Naive thymus-derived CD4-positive, alpha-beta T cell (primary cell): ENCODE results near the gene PRDM16. TPM values are rescaled to one million over a fixed set of nuclear protein-coding genes. Genes with fewer than 3 reads are reported as not detected.

Source experiments
- ATAC-seq: fragments of 150-1000 bp; cut with Tn5 transposase; 2 replicates; pipeline ENCODE4 v1.10.0; 2021; ENCODE audit warnings: mild to moderate bottlenecking, moderate library complexity
- CTCF ChIA-PET: fragments of 350-600 bp; sonication (Branson Sonifier 250); formaldehyde crosslinking; loops from one replicate; lab custom pipeline; 2021; ENCODE audit warnings: antibody characterized with exemption; lab: Charles Lee
- POLR2A ChIA-PET: fragments of 350-600 bp; sonication (Branson Sonifier 250); formaldehyde crosslinking; loops from one replicate; lab custom pipeline; 2021; ENCODE audit warnings: antibody characterized with exemption, inconsistent platforms; lab: Charles Lee
- DNase-seq, 9 donors: peaks; one replicate each; pipeline versions ENCODE4 v3.0.0 to v3.0.0-alpha.2; 2020 to 2022; ENCODE audit warnings: mixed read lengths in 1 of 9
- H3K27ac ChIP-seq: one replicate; pipeline ENCODE4 v1.7.0; 2013; ENCODE audit warnings: mild to moderate bottlenecking, low read depth, low read length, moderate library complexity
- H3K27me3 ChIP-seq, 2 donors: one replicate each; pipeline ENCODE4 v1.7.0; 2013; ENCODE audit warnings: low read length in 2 of 2, mild to moderate bottlenecking in 2 of 2, moderate library complexity in 2 of 2; ENCODE audit not compliant: control insufficient read depth in 2 of 2, insufficient read depth in 2 of 2
- H3K36me3 ChIP-seq, 3 experiments: 1 replicate in 2 of 3; 2 replicates in 1 of 3; pipeline ENCODE4 v1.7.0; 2013; ENCODE audit warnings: low read length in 3 of 3, mild to moderate bottlenecking in 3 of 3, moderate library complexity in 1 of 3; ENCODE audit not compliant: insufficient read depth in 3 of 3, control insufficient read depth in 2 of 3
- H3K4me1 ChIP-seq, 2 donors: one replicate each; pipeline ENCODE4 v1.7.0; 2013; ENCODE audit warnings: low read length in 2 of 2, mild to moderate bottlenecking in 2 of 2, moderate library complexity in 1 of 2; ENCODE audit not compliant: control insufficient read depth in 2 of 2, insufficient read depth in 2 of 2
- H3K4me3 ChIP-seq: 2 replicates; pipeline ENCODE4 v1.7.0; 2013; ENCODE audit warnings: mild to moderate bottlenecking, low read length
- H3K9me3 ChIP-seq, 3 experiments: 1 replicate in 2 of 3; 2 replicates in 1 of 3; pipeline ENCODE4 v1.7.0; 2013; ENCODE audit warnings: low read length in 3 of 3; ENCODE audit not compliant: control insufficient read depth in 2 of 3
- H3K27ac Mint-ChIP-seq, 9 donors: one replicate each; pipeline ENCODE4 v1.8.0; 2020 to 2022; ENCODE audit warnings: mixed read lengths in 9 of 9, mild to moderate bottlenecking in 8 of 9, moderate library complexity in 5 of 9, inconsistent platforms in 2 of 9
- H3K27me3 Mint-ChIP-seq, 5 donors: one replicate each; pipeline ENCODE4 v1.8.0; 2021 to 2022; ENCODE audit warnings: mixed read lengths in 5 of 5, mild to moderate bottlenecking in 1 of 5
- H3K36me3 Mint-ChIP-seq, 5 donors: one replicate each; pipeline ENCODE4 v1.8.0; 2020 to 2022; ENCODE audit warnings: mixed read lengths in 5 of 5, mild to moderate bottlenecking in 3 of 5, inconsistent platforms in 1 of 5
- H3K4me1 Mint-ChIP-seq, 7 donors: one replicate each; pipeline ENCODE4 v1.8.0; 2020 to 2022; ENCODE audit warnings: mixed read lengths in 7 of 7, mild to moderate bottlenecking in 3 of 7, inconsistent platforms in 1 of 7
- H3K4me3 Mint-ChIP-seq, 10 donors: one replicate each; pipeline ENCODE4 v1.8.0; 2020 to 2022; ENCODE audit warnings: mild to moderate bottlenecking in 10 of 10, mixed read lengths in 10 of 10, moderate library complexity in 6 of 10, inconsistent platforms in 2 of 10
- H3K9me3 Mint-ChIP-seq, 11 donors: one replicate each; pipeline ENCODE4 v1.8.0; 2020 to 2022; ENCODE audit warnings: mixed read lengths in 11 of 11, mild to moderate bottlenecking in 4 of 11, inconsistent platforms in 1 of 11, moderate library complexity in 1 of 11
- intact Hi-C, 2 donors: fragments of 100-400 bp; cut with micrococcal nuclease; formaldehyde crosslinking; loops; one replicate each; pipeline ENCODE4 v1.15.1; 2023
- polyA plus RNA-seq, 2 donors: library from polyadenylated mRNA; unstranded; fragments of 300-500 nt; fragmentation: Illumina TruSeq; gene quantifications; one replicate each; pipeline ENCODE4 v1.2.3, GENCODE V29; 2021
- total RNA-seq, 6 experiments: library from RNA in 5 of 6; stranded (reverse) in 5 of 6; gene quantifications; 1 replicate in 5 of 6; 2 replicates in 1 of 6; pipeline ENCODE4 v1.2.3 and lab custom pipeline; 2021 to 2026

The PRDM16 gene
- total and polyA plus RNA-seq, 7 experiments from 2014 or later, result 0.05 to 0.61 (median 0.36) TPM; not detected in 2

GRCh38 chr1:3423896-3424611, 355.1 kb downstream of the PRDM16 start:
- CTCF ChIA-PET, result interaction anchor here (0.7 to 1.4 kb wide), 3 partner anchors 411 to 847 kb away, joined by 3 to 6 read pairs (median 3); no protein-coding TSS in a partner anchor
- ATAC-seq (no peak), DNase-seq (no peak)
- no peaks in the 10 kb centered on the region for H3K36me3 ChIP-seq
- intact Hi-C loops, result no loop called here
- POLR2A ChIA-PET, result no interaction called here
- Mint-ChIP-seq H3K36me3 (no peaks in the 10 kb centered on the region), H3K4me1 (peaks cover 0 to 8% (median 0%) of the 10 kb centered on the region in 7 donors), H3K27ac (peak overlapping the region in 1 of 9 donors; percentile 10), H3K4me3 (no peak overlapping the region), H3K9me3 (no peaks in the 10 kb centered on the region), H3K27me3 (peaks cover 0 to 8% (median 6%) of the 10 kb centered on the region in 5 donors)
- no peaks in the 10 kb centered on the region for H3K4me1 ChIP-seq
- H3K27ac ChIP-seq, result no peak overlapping the region
- no peaks in the 10 kb centered on the region for H3K9me3 ChIP-seq
- no peak overlapping the region for H3K4me3 ChIP-seq
- no peaks in the 10 kb centered on the region for H3K27me3 ChIP-seq

- intact Hi-C loops, result no loop called here
- ATAC-seq (no peak), DNase-seq (no peak)
- H3K4me3 Mint-ChIP-seq, result no peak overlapping the region
- H3K36me3 ChIP-seq, result no peaks in the 10 kb centered on the region
- H3K27ac Mint-ChIP-seq, result no peak overlapping the region
- peaks cover 0 to 8% (median 0%) of the 10 kb centered on the region in 5 donors for H3K27me3 Mint-ChIP-seq
- no peaks in the 10 kb centered on the region for H3K27me3 ChIP-seq
- no peaks in the 10 kb centered on the region for H3K9me3 ChIP-seq
- H3K9me3 Mint-ChIP-seq, result no peaks in the 10 kb centered on the region
- no peak overlapping the region for H3K27ac ChIP-seq
- CTCF ChIA-PET, result interaction anchor here (0.7 kb wide), 1 partner anchor 243 kb away, joined by 3 read pairs; no protein-coding TSS in a partner anchor
- no peaks in the 10 kb centered on the region for H3K4me1 ChIP-seq
- H3K4me1 Mint-ChIP-seq, result peaks cover 0 to 8% (median 0%) of the 10 kb centered on the region in 7 donors
- no peak overlapping the region for H3K4me3 ChIP-seq
- POLR2A ChIA-PET, result no interaction called here
- no peaks in the 10 kb centered on the region for H3K36me3 Mint-ChIP-seq
These were observed 356.6 kb downstream of the PRDM16 start for GRCh38 chr1:3425486-3426215.

GRCh38 chr1:3426956-3427535, 358.0 kb downstream of the PRDM16 start:
- no peaks in the 10 kb centered on the region for H3K27me3 ChIP-seq
- no peaks in the 10 kb centered on the region for H3K36me3 ChIP-seq
- H3K4me1 Mint-ChIP-seq, result peaks cover 0 to 2% (median 0%) of the 10 kb centered on the region in 7 donors
- no peaks in the 10 kb centered on the region for H3K4me1 ChIP-seq
- H3K4me3 Mint-ChIP-seq, result no peak overlapping the region
- ChIA-PET CTCF (no interaction called here), POLR2A (no interaction called here)
- ATAC-seq (no peak), DNase-seq (no peak)
- H3K9me3 ChIP-seq, result no peaks in the 10 kb centered on the region
- H3K9me3 Mint-ChIP-seq, result no peaks in the 10 kb centered on the region
- no peaks in the 10 kb centered on the region for H3K36me3 Mint-ChIP-seq
- intact Hi-C loops, result no loop called here
- H3K27me3 Mint-ChIP-seq, result peaks cover 0 to 1% (median 0%) of the 10 kb centered on the region in 5 donors
- H3K27ac Mint-ChIP-seq, result no peak overlapping the region
- no peak overlapping the region for H3K27ac ChIP-seq
- H3K4me3 ChIP-seq, result no peak overlapping the region

- H3K27me3 Mint-ChIP-seq, result no peaks in the 10 kb centered on the region
- H3K27ac Mint-ChIP-seq, result no peak overlapping the region
These were observed 359.0 kb downstream of the PRDM16 start for GRCh38 chr1:3427711-3428704.

GRCh38 chr1:3428899-3429298, 359.9 kb downstream of the PRDM16 start:
- H3K27me3 ChIP-seq, result no peaks in the 10 kb centered on the region
- ATAC-seq (no peak), DNase-seq (no peak)
- Mint-ChIP-seq H3K4me3 (no peak overlapping the region), H3K9me3 (no peaks in the 10 kb centered on the region), H3K27ac (no peak overlapping the region), H3K27me3 (no peaks in the 10 kb centered on the region), H3K4me1 (peaks cover 0 to 3% (median 0%) of the 10 kb centered on the region in 7 donors), H3K36me3 (no peaks in the 10 kb centered on the region)
- intact Hi-C loops, result no loop called here
- ChIA-PET POLR2A (no interaction called here), CTCF (no interaction called here)
- no peak overlapping the region for H3K4me3 ChIP-seq
- no peak overlapping the region for H3K27ac ChIP-seq
- H3K9me3 ChIP-seq, result no peaks in the 10 kb centered on the region
- no peaks in the 10 kb centered on the region for H3K36me3 ChIP-seq
- H3K4me1 ChIP-seq, result no peaks in the 10 kb centered on the region

More at GRCh38 chr1:3427711-3428704, 359.0 kb downstream of the PRDM16 start:
- intact Hi-C loops, result no loop called here
- DNase-seq, result no peak
- H3K4me3 Mint-ChIP-seq, result no peak overlapping the region
- no peaks in the 10 kb centered on the region for H3K36me3 ChIP-seq
- no peaks in the 10 kb centered on the region for H3K36me3 Mint-ChIP-seq
- ATAC-seq, result no peak
- H3K27me3 ChIP-seq, result no peaks in the 10 kb centered on the region
- H3K9me3 ChIP-seq, result no peaks in the 10 kb centered on the region
- POLR2A ChIA-PET, result no interaction called here
- no peak overlapping the region for H3K27ac ChIP-seq
- no peaks in the 10 kb centered on the region for H3K9me3 Mint-ChIP-seq
- H3K4me3 ChIP-seq, result no peak overlapping the region
- peaks cover 0 to 2% (median 0%) of the 10 kb centered on the region in 7 donors for H3K4me1 Mint-ChIP-seq
- no peaks in the 10 kb centered on the region for H3K4me1 ChIP-seq
- CTCF ChIA-PET, result no interaction called here

- H3K36me3 ChIP-seq, result no peaks in the 10 kb centered on the region
- no peaks in the 10 kb centered on the region for H3K27me3 Mint-ChIP-seq
- H3K27ac Mint-ChIP-seq, result no peak overlapping the region
- intact Hi-C loops, result no loop called here
- no peak overlapping the region for H3K27ac ChIP-seq
- no peaks in the 10 kb centered on the region for H3K36me3 Mint-ChIP-seq
- no peak for DNase-seq
- ChIA-PET CTCF (no interaction called here), POLR2A (no interaction called here)
- H3K4me1 Mint-ChIP-seq, result peaks cover 0 to 3% (median 0%) of the 10 kb centered on the region in 7 donors
- no peaks in the 10 kb centered on the region for H3K27me3 ChIP-seq
- no peaks in the 10 kb centered on the region for H3K9me3 Mint-ChIP-seq
- H3K9me3 ChIP-seq, result no peaks in the 10 kb centered on the region
- ATAC-seq, result no peak
- H3K4me3 ChIP-seq, result no peak overlapping the region
- H3K4me1 ChIP-seq, result no peaks in the 10 kb centered on the region
- no peak overlapping the region for H3K4me3 Mint-ChIP-seq
These were observed 360.3 kb downstream of the PRDM16 start for GRCh38 chr1:3429320-3429719.
